WTC11 (cell line): ENCODE results near the gene SUSD1. TPM values are rescaled to one million over a fixed set of nuclear protein-coding genes. Genes with fewer than 3 reads are reported as not detected.

Experiments used
- ATAC-seq: fragments of 200-7000 bp; cut with Tn5 transposase; 2 replicates; pipeline ENCODE4 v1.10.0; 2021; ENCODE audit warnings: mild to moderate bottlenecking, moderate library complexity
- CTCF ChIA-PET: fragments of 300-600 bp; sonication (Branson Sonifier 250); formaldehyde crosslinking; loops from one replicate; lab custom pipeline; 2021; ENCODE audit warnings: antibody characterized with exemption; lab: Charles Lee
- POLR2A ChIA-PET: fragments of 350-600 bp; sonication (Branson Sonifier 250); formaldehyde crosslinking; loops from one replicate; lab custom pipeline; 2021; ENCODE audit warnings: antibody characterized with exemption; lab: Charles Lee
- DNase-seq: peaks from one replicate; pipeline ENCODE4 v3.0.0; 2021; ENCODE audit warnings: low spot score
- H3K27ac Mint-ChIP-seq: 2 replicates; pipeline ENCODE4 v1.8.0; 2021; ENCODE audit warnings: mixed read lengths
- H3K27me3 Mint-ChIP-seq: 2 replicates; pipeline ENCODE4 v1.8.0; 2021; ENCODE audit warnings: low read depth, mild to moderate bottlenecking, moderate library complexity, mixed read lengths
- H3K36me3 Mint-ChIP-seq: 2 replicates; pipeline ENCODE4 v1.8.0; 2021; ENCODE audit warnings: mixed read lengths
- H3K4me1 Mint-ChIP-seq: 2 replicates; pipeline ENCODE4 v1.8.0; 2022; ENCODE audit warnings: mixed read lengths
- H3K4me3 Mint-ChIP-seq: 2 replicates; pipeline ENCODE4 v1.8.0; 2021; ENCODE audit warnings: mild to moderate bottlenecking, moderate library complexity, mixed read lengths
- H3K9me3 Mint-ChIP-seq: 2 replicates; pipeline ENCODE4 v1.8.0; 2021; ENCODE audit warnings: mixed read lengths
- AR ChIP-seq: fragments of 250-450 bp; sonication (Bioruptor Pico); IDR thresholded peaks from 2 replicates; pipeline ENCODE4 v1.9.0; 2021; ENCODE audit warnings: mild to moderate bottlenecking
- ATF1 ChIP-seq: sonication (generic); formaldehyde crosslinking; IDR thresholded peaks from 2 replicates; pipeline ENCODE4 v1.8.1; 2023; ENCODE audit warnings: mild to moderate bottlenecking, moderate library complexity, missing genetic modification reagents
- E2F1 ChIP-seq: sonication (generic); formaldehyde crosslinking; IDR thresholded peaks from 2 replicates; pipeline ENCODE4 v1.8.0; 2022; ENCODE audit warnings: mild to moderate bottlenecking, missing genetic modification reagents
- FOXP1 ChIP-seq: sonication (generic); formaldehyde crosslinking; IDR thresholded peaks from 2 replicates; pipeline ENCODE4 v1.8.0; 2022; ENCODE audit warnings: missing genetic modification reagents, mild to moderate bottlenecking, moderate library complexity, borderline replicate concordance
- HMGXB4 ChIP-seq: sonication (generic); formaldehyde crosslinking; IDR thresholded peaks from 2 replicates; pipeline ENCODE4 v1.8.1; 2023; ENCODE audit warnings: mild to moderate bottlenecking, moderate library complexity, missing genetic modification reagents
- NFYB ChIP-seq: sonication (generic); formaldehyde crosslinking; conservative IDR thresholded peaks from 2 replicates; pipeline ENCODE4 v1.8.0; 2022; ENCODE audit warnings: low read depth, missing genetic modification reagents
- NR1H2 ChIP-seq: sonication (generic); formaldehyde crosslinking; IDR thresholded peaks from 2 replicates; pipeline ENCODE4 v1.9.0; 2021; ENCODE audit warnings: mild to moderate bottlenecking, moderate library complexity, missing genetic modification reagents
- PREB ChIP-seq: sonication (generic); formaldehyde crosslinking; IDR thresholded peaks from 2 replicates; pipeline ENCODE4 v1.8.1; 2022; ENCODE audit warnings: mild to moderate bottlenecking, missing genetic modification reagents, moderate library complexity, borderline replicate concordance
- SMAD3 ChIP-seq: sonication (generic); formaldehyde crosslinking; IDR thresholded peaks from 2 replicates; pipeline ENCODE4 v1.8.0; 2022; ENCODE audit warnings: missing genetic modification reagents, mild to moderate bottlenecking, borderline replicate concordance
- SOX15 ChIP-seq: fragments of 250-450 bp; sonication (Bioruptor Pico); IDR thresholded peaks from 2 replicates; pipeline ENCODE4 v1.9.0; 2021; ENCODE audit warnings: mild to moderate bottlenecking
- ZNF121 ChIP-seq: sonication (generic); formaldehyde crosslinking; IDR thresholded peaks from 2 replicates; pipeline ENCODE4 v1.8.0; 2023; ENCODE audit warnings: missing genetic modification reagents
- ZNF219 ChIP-seq: sonication (generic); formaldehyde crosslinking; IDR thresholded peaks from 2 replicates; pipeline ENCODE4 v1.8.0; 2023; ENCODE audit warnings: missing genetic modification reagents, mild to moderate bottlenecking, borderline replicate concordance
- ZNF512 ChIP-seq: sonication (generic); formaldehyde crosslinking; IDR thresholded peaks from 2 replicates; pipeline ENCODE4 v1.8.1; 2022; ENCODE audit warnings: missing genetic modification reagents, borderline replicate concordance
- total RNA-seq: library from RNA; stranded (reverse); gene quantifications from 3 replicates; pipeline ENCODE4 v1.2.3, GENCODE V29; 2021
- TF ChIP-seq, protein P1 (sequence below): sonication (generic); formaldehyde crosslinking; IDR thresholded peaks from 2 replicates; pipeline ENCODE4 v1.8.0; 2023; ENCODE audit warnings: missing genetic modification reagents
- TF ChIP-seq, protein P2 (sequence below): sonication (generic); formaldehyde crosslinking; IDR thresholded peaks from 2 replicates; pipeline ENCODE4 v1.8.0; 2023; ENCODE audit warnings: missing genetic modification reagents, mild to moderate bottlenecking, borderline replicate concordance
- TF ChIP-seq, protein P3 (sequence below): sonication (generic); formaldehyde crosslinking; IDR thresholded peaks from 2 replicates; pipeline ENCODE4 v1.8.0; 2022; ENCODE audit warnings: mild to moderate bottlenecking, missing genetic modification reagents
- TF ChIP-seq, protein P4 (sequence below): sonication (generic); formaldehyde crosslinking; IDR thresholded peaks from 2 replicates; pipeline ENCODE4 v1.8.0; 2023; ENCODE audit warnings: mild to moderate bottlenecking, missing genetic modification reagents

SUSD1 gene
- total RNA-seq, 1 experiment from 2014 or later: 5.1 TPM

DNA sequence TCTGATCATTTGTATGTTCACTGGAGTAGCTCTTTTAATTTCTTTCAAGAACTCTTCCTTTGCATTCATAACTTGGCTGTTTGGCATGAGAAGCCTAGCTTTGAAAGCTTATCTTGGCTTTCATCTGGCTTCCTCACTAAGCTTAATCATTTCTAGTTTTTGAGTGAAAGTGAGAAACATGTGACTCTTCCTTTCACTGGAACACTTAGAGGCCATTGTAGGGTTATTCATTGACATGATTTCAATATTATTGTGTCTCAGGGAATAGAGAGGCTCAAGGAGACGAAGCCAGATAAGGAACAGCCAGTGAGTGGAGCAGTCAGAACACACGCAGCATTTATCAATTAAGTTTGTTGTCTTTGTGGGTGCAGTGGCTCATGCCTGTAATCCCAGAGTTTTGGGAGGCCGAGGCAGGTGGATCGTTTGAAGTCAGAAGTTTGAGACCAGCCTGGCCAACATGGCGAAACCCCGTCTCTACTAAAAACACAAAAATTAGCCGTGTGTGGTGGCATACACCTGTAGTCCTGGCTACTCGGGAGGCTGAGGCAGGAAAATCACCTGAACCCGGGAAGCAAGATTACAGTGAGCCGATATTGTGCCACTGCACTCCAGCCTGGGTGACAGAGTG lies 180.2 kb downstream of the SUSD1 start:
- ChIA-PET POLR2A (interaction anchor here (0.6 kb wide), 1 partner anchor 10 kb away, joined by 3 read pairs; no protein-coding TSS in a partner anchor), CTCF (no interaction called here)
- Mint-ChIP-seq H3K4me3 (no peak overlapping the region), H3K4me1 (no peaks in the 10 kb centered on the region), H3K27me3 (no peaks in the 10 kb centered on the region)
- TF ChIP-seq ZNF219 (no peak), ATF1 (CRISPR knock-in tag) (no peak), E2F1 (no peak), AR (CRISPR knock-in tag) (no peak), PREB (CRISPR knock-in tag) (no peak), NR1H2 (CRISPR knock-in tag) (no peak), SOX15 (CRISPR knock-in tag) (no peak), ZNF121 (CRISPR knock-in tag) (no peak), HMGXB4 (CRISPR knock-in tag) (no peak), NFYB (no peak), SMAD3 (no peak), ZNF512 (no peak)
- TF ChIP-seq, protein P1, sequence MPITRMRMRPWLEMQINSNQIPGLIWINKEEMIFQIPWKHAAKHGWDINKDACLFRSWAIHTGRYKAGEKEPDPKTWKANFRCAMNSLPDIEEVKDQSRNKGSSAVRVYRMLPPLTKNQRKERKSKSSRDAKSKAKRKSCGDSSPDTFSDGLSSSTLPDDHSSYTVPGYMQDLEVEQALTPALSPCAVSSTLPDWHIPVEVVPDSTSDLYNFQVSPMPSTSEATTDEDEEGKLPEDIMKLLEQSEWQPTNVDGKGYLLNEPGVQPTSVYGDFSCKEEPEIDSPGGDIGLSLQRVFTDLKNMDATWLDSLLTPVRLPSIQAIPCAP (CRISPR knock-in tag): no peak
- TF ChIP-seq, all 79 proteins: peak for 0
- ATAC-seq (no peak), DNase-seq (no peak)
- peaks cover 5% of the 10 kb centered on the region; the same call in 1 of the 2 replicates for H3K9me3 Mint-ChIP-seq
- H3K27ac Mint-ChIP-seq: no peak overlapping the region
- H3K36me3 Mint-ChIP-seq: no peaks in the 10 kb centered on the region

DNA sequence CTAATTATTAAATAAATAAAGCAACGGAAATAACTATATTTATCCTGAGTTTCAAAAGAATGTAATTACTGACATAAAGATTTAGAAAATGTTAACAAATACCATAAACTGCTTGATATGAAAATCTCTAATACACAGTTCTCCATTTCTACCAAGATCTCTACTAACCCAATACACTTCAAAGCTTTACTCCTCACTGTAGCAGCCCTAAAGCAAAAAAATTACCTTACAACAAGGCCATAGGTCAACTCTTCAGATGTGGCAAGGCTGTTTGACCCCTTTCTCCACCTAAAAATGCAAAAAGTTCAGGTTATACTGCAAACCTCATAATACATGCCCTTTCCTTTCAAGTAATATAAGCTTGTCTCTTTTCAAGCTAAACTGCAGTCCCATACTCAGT lies 181.8 kb downstream of the SUSD1 start:
- no peaks in the 10 kb centered on the region for H3K36me3 Mint-ChIP-seq
- no peak overlapping the region for H3K4me3 Mint-ChIP-seq
- POLR2A ChIA-PET: no interaction called here
- DNase-seq (no peak), ATAC-seq (no peak)
- H3K27ac Mint-ChIP-seq: no peak overlapping the region
- CTCF ChIA-PET: interaction anchor here (0.7 kb wide), 1 partner anchor 37 kb away, joined by 4 read pairs; no protein-coding TSS in a partner anchor
- H3K27me3 Mint-ChIP-seq: no peaks in the 10 kb centered on the region
- H3K9me3 Mint-ChIP-seq: peaks cover 5% of the 10 kb centered on the region; the same call in 1 of the 2 replicates
- TF ChIP-seq, protein P2, sequence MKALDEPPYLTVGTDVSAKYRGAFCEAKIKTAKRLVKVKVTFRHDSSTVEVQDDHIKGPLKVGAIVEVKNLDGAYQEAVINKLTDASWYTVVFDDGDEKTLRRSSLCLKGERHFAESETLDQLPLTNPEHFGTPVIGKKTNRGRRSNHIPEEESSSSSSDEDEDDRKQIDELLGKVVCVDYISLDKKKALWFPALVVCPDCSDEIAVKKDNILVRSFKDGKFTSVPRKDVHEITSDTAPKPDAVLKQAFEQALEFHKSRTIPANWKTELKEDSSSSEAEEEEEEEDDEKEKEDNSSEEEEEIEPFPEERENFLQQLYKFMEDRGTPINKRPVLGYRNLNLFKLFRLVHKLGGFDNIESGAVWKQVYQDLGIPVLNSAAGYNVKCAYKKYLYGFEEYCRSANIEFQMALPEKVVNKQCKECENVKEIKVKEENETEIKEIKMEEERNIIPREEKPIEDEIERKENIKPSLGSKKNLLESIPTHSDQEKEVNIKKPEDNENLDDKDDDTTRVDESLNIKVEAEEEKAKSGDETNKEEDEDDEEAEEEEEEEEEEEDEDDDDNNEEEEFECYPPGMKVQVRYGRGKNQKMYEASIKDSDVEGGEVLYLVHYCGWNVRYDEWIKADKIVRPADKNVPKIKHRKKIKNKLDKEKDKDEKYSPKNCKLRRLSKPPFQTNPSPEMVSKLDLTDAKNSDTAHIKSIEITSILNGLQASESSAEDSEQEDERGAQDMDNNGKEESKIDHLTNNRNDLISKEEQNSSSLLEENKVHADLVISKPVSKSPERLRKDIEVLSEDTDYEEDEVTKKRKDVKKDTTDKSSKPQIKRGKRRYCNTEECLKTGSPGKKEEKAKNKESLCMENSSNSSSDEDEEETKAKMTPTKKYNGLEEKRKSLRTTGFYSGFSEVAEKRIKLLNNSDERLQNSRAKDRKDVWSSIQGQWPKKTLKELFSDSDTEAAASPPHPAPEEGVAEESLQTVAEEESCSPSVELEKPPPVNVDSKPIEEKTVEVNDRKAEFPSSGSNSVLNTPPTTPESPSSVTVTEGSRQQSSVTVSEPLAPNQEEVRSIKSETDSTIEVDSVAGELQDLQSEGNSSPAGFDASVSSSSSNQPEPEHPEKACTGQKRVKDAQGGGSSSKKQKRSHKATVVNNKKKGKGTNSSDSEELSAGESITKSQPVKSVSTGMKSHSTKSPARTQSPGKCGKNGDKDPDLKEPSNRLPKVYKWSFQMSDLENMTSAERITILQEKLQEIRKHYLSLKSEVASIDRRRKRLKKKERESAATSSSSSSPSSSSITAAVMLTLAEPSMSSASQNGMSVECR: no peak
- TF ChIP-seq, protein P3, sequence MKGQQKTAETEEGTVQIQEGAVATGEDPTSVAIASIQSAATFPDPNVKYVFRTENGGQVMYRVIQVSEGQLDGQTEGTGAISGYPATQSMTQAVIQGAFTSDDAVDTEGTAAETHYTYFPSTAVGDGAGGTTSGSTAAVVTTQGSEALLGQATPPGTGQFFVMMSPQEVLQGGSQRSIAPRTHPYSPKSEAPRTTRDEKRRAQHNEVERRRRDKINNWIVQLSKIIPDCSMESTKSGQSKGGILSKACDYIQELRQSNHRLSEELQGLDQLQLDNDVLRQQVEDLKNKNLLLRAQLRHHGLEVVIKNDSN (CRISPR knock-in tag): no peak
- TF ChIP-seq, protein P4, sequence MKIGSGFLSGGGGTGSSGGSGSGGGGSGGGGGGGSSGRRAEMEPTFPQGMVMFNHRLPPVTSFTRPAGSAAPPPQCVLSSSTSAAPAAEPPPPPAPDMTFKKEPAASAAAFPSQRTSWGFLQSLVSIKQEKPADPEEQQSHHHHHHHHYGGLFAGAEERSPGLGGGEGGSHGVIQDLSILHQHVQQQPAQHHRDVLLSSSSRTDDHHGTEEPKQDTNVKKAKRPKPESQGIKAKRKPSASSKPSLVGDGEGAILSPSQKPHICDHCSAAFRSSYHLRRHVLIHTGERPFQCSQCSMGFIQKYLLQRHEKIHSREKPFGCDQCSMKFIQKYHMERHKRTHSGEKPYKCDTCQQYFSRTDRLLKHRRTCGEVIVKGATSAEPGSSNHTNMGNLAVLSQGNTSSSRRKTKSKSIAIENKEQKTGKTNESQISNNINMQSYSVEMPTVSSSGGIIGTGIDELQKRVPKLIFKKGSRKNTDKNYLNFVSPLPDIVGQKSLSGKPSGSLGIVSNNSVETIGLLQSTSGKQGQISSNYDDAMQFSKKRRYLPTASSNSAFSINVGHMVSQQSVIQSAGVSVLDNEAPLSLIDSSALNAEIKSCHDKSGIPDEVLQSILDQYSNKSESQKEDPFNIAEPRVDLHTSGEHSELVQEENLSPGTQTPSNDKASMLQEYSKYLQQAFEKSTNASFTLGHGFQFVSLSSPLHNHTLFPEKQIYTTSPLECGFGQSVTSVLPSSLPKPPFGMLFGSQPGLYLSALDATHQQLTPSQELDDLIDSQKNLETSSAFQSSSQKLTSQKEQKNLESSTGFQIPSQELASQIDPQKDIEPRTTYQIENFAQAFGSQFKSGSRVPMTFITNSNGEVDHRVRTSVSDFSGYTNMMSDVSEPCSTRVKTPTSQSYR (CRISPR knock-in tag): no peak
- TF ChIP-seq FOXP1 (CRISPR knock-in tag): no peak
- no peaks in the 10 kb centered on the region for H3K4me1 Mint-ChIP-seq
